Keratinocyte (primary cell): Measurements from ENCODE around the gene SH3D19.

Source experiments
- EZH2 ChIP-seq: IDR thresholded peaks from one replicate; pipeline ENCODE4 v1.6.1; 2012; ENCODE audit warnings: inconsistent platforms, mild to moderate bottlenecking, low read length, moderate library complexity
- TF ChIP-seq, protein P1 (sequence below), 3 experiments: IDR thresholded peaks in 1 of 3; conservative IDR thresholded peaks in 1 of 3; optimal IDR thresholded peaks in 1 of 3; 2 replicates in 2 of 3; 3 replicates in 1 of 3; pipeline versions ENCODE3 to v1.5.1; 2011; ENCODE audit warnings: low read length in 3 of 3, mild to moderate bottlenecking in 3 of 3, moderate library complexity in 2 of 3, control low read depth in 1 of 3, inconsistent platforms in 1 of 3; ENCODE audit not compliant: insufficient read depth in 2 of 3; ENCODE audit errors: extremely low read depth in 1 of 3

DNA sequence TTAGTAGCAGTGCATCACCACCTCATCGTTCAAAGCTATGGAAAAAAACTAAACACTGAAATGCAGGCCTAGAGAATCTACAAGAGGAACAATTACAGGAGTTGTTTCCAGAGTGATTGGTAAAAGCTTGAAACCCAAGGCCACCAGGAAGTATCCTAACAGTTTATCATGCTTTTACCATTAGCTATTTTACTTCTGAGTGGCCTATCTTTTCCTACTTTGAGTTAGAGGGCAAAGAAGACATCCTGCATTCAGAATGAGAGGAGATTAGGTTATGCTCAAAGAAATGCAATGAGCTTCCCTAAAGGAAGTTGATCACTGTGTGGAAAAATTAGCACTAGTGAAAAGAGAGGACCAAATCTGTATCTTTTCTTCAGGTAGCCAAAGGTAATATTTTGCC is 118.2 kb downstream of the SH3D19 start:
- TF ChIP-seq, protein P1, sequence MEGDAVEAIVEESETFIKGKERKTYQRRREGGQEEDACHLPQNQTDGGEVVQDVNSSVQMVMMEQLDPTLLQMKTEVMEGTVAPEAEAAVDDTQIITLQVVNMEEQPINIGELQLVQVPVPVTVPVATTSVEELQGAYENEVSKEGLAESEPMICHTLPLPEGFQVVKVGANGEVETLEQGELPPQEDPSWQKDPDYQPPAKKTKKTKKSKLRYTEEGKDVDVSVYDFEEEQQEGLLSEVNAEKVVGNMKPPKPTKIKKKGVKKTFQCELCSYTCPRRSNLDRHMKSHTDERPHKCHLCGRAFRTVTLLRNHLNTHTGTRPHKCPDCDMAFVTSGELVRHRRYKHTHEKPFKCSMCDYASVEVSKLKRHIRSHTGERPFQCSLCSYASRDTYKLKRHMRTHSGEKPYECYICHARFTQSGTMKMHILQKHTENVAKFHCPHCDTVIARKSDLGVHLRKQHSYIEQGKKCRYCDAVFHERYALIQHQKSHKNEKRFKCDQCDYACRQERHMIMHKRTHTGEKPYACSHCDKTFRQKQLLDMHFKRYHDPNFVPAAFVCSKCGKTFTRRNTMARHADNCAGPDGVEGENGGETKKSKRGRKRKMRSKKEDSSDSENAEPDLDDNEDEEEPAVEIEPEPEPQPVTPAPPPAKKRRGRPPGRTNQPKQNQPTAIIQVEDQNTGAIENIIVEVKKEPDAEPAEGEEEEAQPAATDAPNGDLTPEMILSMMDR (optimal IDR thresholded peaks at IDR 0.05 in 1 of 3, IDR thresholded peaks at IDR 0.05 in 1 of 3, conservative IDR thresholded peaks at IDR 0.05 in 1 of 3; ENCODE audit: extremely low read depth in 1 of 3, insufficient read depth in 2 of 3, low read length in 3 of 3): no peak
- TF ChIP-seq EZH2: no peak
